CD14-positive monocyte (primary cell): Measurements from ENCODE around the gene PAAF1. TPM values are rescaled to one million over a fixed set of nuclear protein-coding genes. Genes with fewer than 3 reads are reported as not detected.

Experiments used
- DNase-seq, 3 donors: peaks; one replicate each; pipeline ENCODE4 v3.0.0-alpha.2; 2011 to 2022
- H2AFZ ChIP-seq: 2 replicates; pipeline ENCODE4 v1.6.0; 2012; ENCODE audit warnings: mild to moderate bottlenecking, low read depth, low read length, inconsistent platforms; ENCODE audit not compliant: insufficient read depth, poor library complexity, severe bottlenecking
- H3K27ac ChIP-seq, 2 donors: 1 replicate in 1 of 2; 2 replicates in 1 of 2; pipeline ENCODE4 v1.5.1; 2012 to 2013; ENCODE audit warnings: low read length in 2 of 2, control low read depth in 1 of 2, inconsistent platforms in 1 of 2, low read depth in 1 of 2, mild to moderate bottlenecking in 1 of 2
- H3K27me3 ChIP-seq, 2 donors: one replicate each; pipeline versions ENCODE4 v1.6.0 to v1.6.1; 2011 to 2013; ENCODE audit warnings: low read length in 2 of 2; ENCODE audit not compliant: control insufficient read depth in 2 of 2, insufficient read depth in 2 of 2
- H3K36me3 ChIP-seq, 2 donors: replicated peaks in 1 of 2; 1 replicate in 1 of 2; 2 replicates in 1 of 2; pipeline versions ENCODE4 v1.5.1 to v1.6.1; 2012 to 2013; ENCODE audit warnings: low read length in 2 of 2, control low read depth in 1 of 2, inconsistent platforms in 1 of 2, mild to moderate bottlenecking in 1 of 2; ENCODE audit not compliant: insufficient read depth in 2 of 2, control insufficient read depth in 1 of 2
- H3K4me1 ChIP-seq, 2 donors: 1 replicate in 1 of 2; 2 replicates in 1 of 2; pipeline versions ENCODE4 v1.5.1 to v1.6.1; 2012 to 2013; ENCODE audit warnings: low read length in 2 of 2, control low read depth in 1 of 2, inconsistent platforms in 1 of 2, mild to moderate bottlenecking in 1 of 2, moderate library complexity in 1 of 2; ENCODE audit not compliant: insufficient read depth in 2 of 2, control insufficient read depth in 1 of 2
- H3K4me2 ChIP-seq: replicated peaks from 2 replicates; pipeline ENCODE3; 2012; ENCODE audit warnings: low read length, moderate library complexity, mild to moderate bottlenecking; ENCODE audit not compliant: poor library complexity, severe bottlenecking; ENCODE audit errors: extremely low read depth
- H3K4me3 ChIP-seq, 3 experiments: fragments of 200-600 bp in 1 of 3; sonication (generic) in 1 of 3; replicated peaks in 1 of 3; 1 replicate in 2 of 3; 2 replicates in 1 of 3; pipeline ENCODE4 v1.5.1; 2011 to 2013; ENCODE audit warnings: low read length in 3 of 3, mild to moderate bottlenecking in 3 of 3, control low read depth in 2 of 3, low read depth in 2 of 3, inconsistent platforms in 1 of 3, moderate library complexity in 1 of 3
- H3K79me2 ChIP-seq: 2 replicates; pipeline ENCODE4 v1.6.0; 2012; ENCODE audit warnings: mild to moderate bottlenecking, control low read depth, inconsistent platforms, low read length, moderate library complexity; ENCODE audit not compliant: insufficient read depth
- H3K9ac ChIP-seq: 2 replicates; pipeline ENCODE4 v1.6.0; 2017; ENCODE audit warnings: low read length, mild to moderate bottlenecking; ENCODE audit not compliant: insufficient read depth, poor library complexity, severe bottlenecking
- H3K9me3 ChIP-seq, 2 donors: replicated peaks in 1 of 2; 1 replicate in 1 of 2; 2 replicates in 1 of 2; pipeline versions ENCODE4 v1.5.1 to v1.6.1; 2012 to 2013; ENCODE audit warnings: low read length in 2 of 2, control low read depth in 1 of 2; ENCODE audit not compliant: control insufficient read depth in 1 of 2, insufficient read depth in 1 of 2
- H4K20me1 ChIP-seq: 2 replicates; pipeline ENCODE4 v1.6.0; 2012; ENCODE audit warnings: mild to moderate bottlenecking, low read length, control low read depth, moderate library complexity; ENCODE audit not compliant: insufficient read depth
- H3K27ac Mint-ChIP-seq, 7 donors: one replicate each; pipeline ENCODE4 v1.8.0; 2020; ENCODE audit warnings: mild to moderate bottlenecking in 7 of 7, mixed read lengths in 7 of 7, moderate library complexity in 6 of 7, inconsistent platforms in 2 of 7
- H3K27me3 Mint-ChIP-seq, 3 donors: one replicate each; pipeline ENCODE4 v1.8.0; 2021 to 2022; ENCODE audit warnings: low read depth in 3 of 3, mild to moderate bottlenecking in 3 of 3, mixed read lengths in 3 of 3, moderate library complexity in 3 of 3, inconsistent platforms in 1 of 3
- H3K36me3 Mint-ChIP-seq, 2 donors: one replicate each; pipeline ENCODE4 v1.8.0; 2020; ENCODE audit warnings: mixed read lengths in 2 of 2, inconsistent platforms in 1 of 2, mild to moderate bottlenecking in 1 of 2
- H3K4me1 Mint-ChIP-seq: one replicate; pipeline ENCODE4 v1.8.0; 2020; ENCODE audit warnings: mild to moderate bottlenecking, mixed read lengths
- H3K4me3 Mint-ChIP-seq, 2 donors: one replicate each; pipeline ENCODE4 v1.8.0; 2020; ENCODE audit warnings: mild to moderate bottlenecking in 2 of 2, mixed read lengths in 2 of 2, moderate library complexity in 1 of 2
- H3K9me3 Mint-ChIP-seq, 7 donors: one replicate each; pipeline ENCODE4 v1.8.0; 2020 to 2022; ENCODE audit warnings: mixed read lengths in 7 of 7, mild to moderate bottlenecking in 6 of 7, moderate library complexity in 6 of 7, inconsistent platforms in 2 of 7
- CTCF ChIP-seq: fragments of 200-600 bp; IDR thresholded peaks from one replicate; pipeline ENCODE4 v1.8.0; 2022; ENCODE audit warnings: antibody characterized with exemption, mild to moderate bottlenecking
- WGBS: methylation state at CpG from one replicate; pipeline ENCODE4 v1.1.5; 2013; ENCODE audit warnings: missing lambda C conversion rate; ENCODE audit not compliant: insufficient coverage; 5-methylcytosine and 5-hydroxymethylcytosine counted together
- intact Hi-C, 2 donors: fragments of 100-400 bp; cut with micrococcal nuclease; formaldehyde crosslinking; loops; one replicate each; pipeline versions ENCODE4 v1.15.0 to v1.15.1; 2023
- polyA plus RNA-seq, 3 donors: library from polyadenylated mRNA; depleted of rRNA in 1 of 3; unstranded in 2 of 3; stranded (reverse) in 1 of 3; fragments of 300-500 nt in 2 of 3; fragments of >200 nt in 1 of 3; fragmentation: Illumina TruSeq in 2 of 3; gene quantifications; 1 replicate in 2 of 3; 2 replicates in 1 of 3; pipeline ENCODE4 v1.2.3, GENCODE V29; 2012 to 2021

PAAF1 gene
- polyA plus RNA-seq, 3 donors = 12.0 to 13.7 (median 12.9) TPM

DNA sequence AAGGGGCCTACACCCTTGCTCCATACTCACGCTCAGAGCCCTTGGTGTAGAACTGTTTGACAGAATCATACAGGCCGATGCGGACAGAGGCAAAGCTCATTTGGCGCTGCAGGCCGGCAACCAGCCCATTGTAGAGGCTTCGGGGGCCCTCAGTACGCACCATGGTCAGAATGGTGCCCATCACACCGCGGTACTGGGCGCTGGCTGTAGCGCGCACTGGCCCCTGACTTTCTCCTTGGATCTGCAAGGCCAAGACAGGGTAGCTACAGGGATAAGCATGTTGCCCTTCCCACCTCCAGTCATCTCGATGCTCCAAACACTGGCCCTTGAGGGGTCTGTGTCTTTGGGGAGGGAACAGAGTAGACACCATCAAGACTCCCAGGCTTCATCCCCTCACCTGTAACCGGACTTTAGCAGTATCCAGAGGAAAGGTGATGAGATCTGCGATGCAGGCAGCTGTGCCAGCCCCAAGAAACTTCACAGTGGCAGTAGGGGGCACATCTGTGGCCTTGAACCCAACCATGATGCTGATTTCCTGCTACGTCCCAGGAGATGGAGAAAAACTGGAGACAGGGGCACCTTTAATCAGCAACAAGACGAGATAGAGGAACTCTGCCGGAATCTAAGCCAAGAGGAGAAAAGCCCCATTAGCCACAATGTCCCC is 101.2 kb downstream of the PAAF1 start:
- H3K27me3 ChIP-seq = no peaks in the 10 kb centered on the region
- no peak overlapping the region for H3K4me3 ChIP-seq
- H3K9ac ChIP-seq = no peak overlapping the region
- H3K9me3 ChIP-seq = no peaks in the 10 kb centered on the region
- peaks cover 0 to 2% (median 0%) of the 10 kb centered on the region in 3 donors for H3K27me3 Mint-ChIP-seq
- H3K79me2 ChIP-seq = peaks cover 62% of the 10 kb centered on the region
- H3K4me1 ChIP-seq = peaks cover 78 to 94% of the 10 kb centered on the region in 2 donors
- intact Hi-C loops = no loop called here
- peaks cover 0 to 3% (median 0%) of the 10 kb centered on the region in 7 donors for H3K9me3 Mint-ChIP-seq
- H2AFZ ChIP-seq = no peak overlapping the region
- peaks cover 94% of the 10 kb centered on the region for H4K20me1 ChIP-seq
- peak overlapping the region in 1 of 2 donors; percentile 96 for H3K27ac ChIP-seq
- peak overlapping the region; percentile 99 for H3K4me2 ChIP-seq
- peaks cover 74 to 94% of the 10 kb centered on the region in 2 donors for H3K36me3 Mint-ChIP-seq
- H3K4me1 Mint-ChIP-seq = peaks cover 80% of the 10 kb centered on the region
- 97% methylated on average over 12 of the region's 18 CpGs for whole genome bisulfite sequencing
- no peak overlapping the region for H3K4me3 Mint-ChIP-seq
- peak overlapping the region; percentile 25 to 100 (median 98) for H3K27ac Mint-ChIP-seq
- peaks cover 62 to 85% of the 10 kb centered on the region in 2 donors for H3K36me3 ChIP-seq
- TF ChIP-seq CTCF = no peak
- no peak for DNase-seq

DNA sequence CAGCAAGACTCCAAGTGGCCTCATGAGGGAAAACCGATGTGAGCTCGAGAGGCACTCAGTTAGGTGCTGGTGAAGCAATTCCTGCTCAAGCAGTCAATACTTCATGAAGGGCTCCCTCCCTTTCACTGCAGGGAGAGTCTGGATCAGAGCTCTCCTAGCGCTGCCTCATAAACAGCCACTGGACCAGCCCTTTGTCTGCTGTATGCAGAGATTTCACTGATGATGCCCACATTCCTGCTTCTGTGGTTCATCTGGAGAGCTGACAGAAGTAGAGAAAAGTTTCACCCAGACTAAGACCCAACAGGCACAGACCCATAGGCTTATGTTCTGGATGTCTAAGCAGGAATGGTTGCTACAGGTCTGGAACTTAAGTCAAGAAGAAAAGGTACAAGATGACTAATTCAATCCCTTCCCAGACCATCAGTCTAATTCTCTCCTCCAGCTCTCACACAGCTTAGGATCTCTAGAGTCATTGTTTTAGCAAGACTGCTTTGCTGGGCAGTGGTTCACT is 101.8 kb downstream of the PAAF1 start:
- no peaks in the 10 kb centered on the region for H3K27me3 ChIP-seq
- H3K9me3 ChIP-seq = no peaks in the 10 kb centered on the region
- Mint-ChIP-seq H3K36me3 (peaks cover 69 to 88% of the 10 kb centered on the region in 2 donors), H3K27me3 (peaks cover 0 to 2% (median 0%) of the 10 kb centered on the region in 3 donors), H3K9me3 (peaks cover 0 to 3% (median 0%) of the 10 kb centered on the region in 7 donors), H3K27ac (peak overlapping the region; percentile 81 to 100 (median 98)), H3K4me1 (peaks cover 79% of the 10 kb centered on the region), H3K4me3 (peak overlapping the region in 1 of 2 donors; percentile 99)
- DNase-seq = no peak
- peak overlapping the region in 1 of 3 experiments; percentile 97 for H3K4me3 ChIP-seq
- H3K9ac ChIP-seq = no peak overlapping the region
- TF ChIP-seq CTCF = no peak
- peaks cover 75 to 94% of the 10 kb centered on the region in 2 donors for H3K4me1 ChIP-seq
- intact Hi-C loops = no loop called here
- WGBS = 100% methylated on average over 2 of the region's 3 CpGs
- peak overlapping the region in 1 of 2 donors; percentile 96 for H3K27ac ChIP-seq
- H3K79me2 ChIP-seq = peaks cover 62% of the 10 kb centered on the region
- H3K4me2 ChIP-seq = peak overlapping the region; percentile 99
- H3K36me3 ChIP-seq = peaks cover 62 to 79% of the 10 kb centered on the region in 2 donors
- H2AFZ ChIP-seq = no peak overlapping the region
- peaks cover 87% of the 10 kb centered on the region for H4K20me1 ChIP-seq
